Activated naive CD4-positive, alpha-beta T cell treated with anti-CD3 and anti-CD28 coated beads for 36 hours (primary cell): ENCODE measurements around the gene RBFOX1. TPM values are rescaled to one million over a fixed set of nuclear protein-coding genes. Genes with fewer than 3 reads are reported as not detected.
"Not testable (repeated sequence)": the region's sequence is repeated elsewhere in the genome, so short reads cannot be mapped to it uniquely, and the experiment has no call there.

Source experiments
- CTCF ChIA-PET: fragments of 350-600 bp; sonication (Branson Sonifier 250); formaldehyde crosslinking; loops from one replicate; lab custom pipeline; 2021; ENCODE audit warnings: antibody characterized with exemption; lab: Charles Lee
- DNase-seq: peaks from one replicate; pipeline ENCODE4 v3.0.0-alpha.2; 2020
- H3K27ac Mint-ChIP-seq: one replicate; pipeline ENCODE4 v1.8.0; 2021; ENCODE audit warnings: mild to moderate bottlenecking, mixed read lengths
- H3K27me3 Mint-ChIP-seq: one replicate; pipeline ENCODE4 v1.8.0; 2021; ENCODE audit warnings: low read depth, mixed read lengths
- H3K36me3 Mint-ChIP-seq: one replicate; pipeline ENCODE4 v1.8.0; 2021; ENCODE audit warnings: low read depth, mixed read lengths
- H3K4me1 Mint-ChIP-seq: one replicate; pipeline ENCODE4 v1.8.0; 2021; ENCODE audit warnings: low read depth, mixed read lengths
- H3K4me3 Mint-ChIP-seq: one replicate; pipeline ENCODE4 v1.8.0; 2021; ENCODE audit warnings: mild to moderate bottlenecking, moderate library complexity, mixed read lengths
- H3K9me3 Mint-ChIP-seq: one replicate; pipeline ENCODE4 v1.8.0; 2021; ENCODE audit warnings: mixed read lengths
- intact Hi-C: fragments of 100-400 bp; cut with micrococcal nuclease; formaldehyde crosslinking; loops from one replicate; pipeline ENCODE4 v1.15.1; 2023
- total RNA-seq, 2 experiments: library from RNA; stranded (reverse); gene quantifications; one replicate each; pipeline ENCODE4 v1.2.3, GENCODE V29; 2021

RBFOX1 gene
- total RNA-seq, 2 experiments from 2014 or later: not detected

- intact Hi-C loops: no loop called here
- H3K27ac Mint-ChIP-seq: no peak overlapping the region
- H3K36me3 Mint-ChIP-seq: no peaks in the 10 kb centered on the region
- DNase-seq: no peak
- H3K4me3 Mint-ChIP-seq: no peak overlapping the region
- no peaks in the 10 kb centered on the region for H3K4me1 Mint-ChIP-seq
- H3K9me3 Mint-ChIP-seq: peaks cover 17% of the 10 kb centered on the region
- no peaks in the 10 kb centered on the region for H3K27me3 Mint-ChIP-seq
- CTCF ChIA-PET: no interaction called here
Measured at GRCh38 chr16:7471268-7471667, 138.6 kb downstream of the RBFOX1 start.

GRCh38 chr16:7482032-7482431 is 149.4 kb downstream of the RBFOX1 start:
- H3K9me3 Mint-ChIP-seq: peaks cover 10% of the 10 kb centered on the region
- intact Hi-C loops: no loop called here
- CTCF ChIA-PET: no interaction called here
- H3K36me3 Mint-ChIP-seq: no peaks in the 10 kb centered on the region
- no peak overlapping the region for H3K4me3 Mint-ChIP-seq
- no peak overlapping the region for H3K27ac Mint-ChIP-seq
- H3K27me3 Mint-ChIP-seq: no peaks in the 10 kb centered on the region
- H3K4me1 Mint-ChIP-seq: no peaks in the 10 kb centered on the region
- DNase-seq: no peak

- no peaks in the 10 kb centered on the region for H3K27me3 Mint-ChIP-seq
- H3K4me1 Mint-ChIP-seq: no peaks in the 10 kb centered on the region
- CTCF ChIA-PET: no interaction called here
- peaks cover 14% of the 10 kb centered on the region for H3K9me3 Mint-ChIP-seq
- no peak for DNase-seq
- H3K36me3 Mint-ChIP-seq: no peaks in the 10 kb centered on the region
- intact Hi-C loops: no loop called here
- H3K27ac Mint-ChIP-seq: no peak overlapping the region
- no peak overlapping the region for H3K4me3 Mint-ChIP-seq
Measured at GRCh38 chr16:7482596-7483290, 150.1 kb downstream of the RBFOX1 start.

GRCh38 chr16:7487574-7488323 is 155.1 kb downstream of the RBFOX1 start:
- no peaks in the 10 kb centered on the region for H3K4me1 Mint-ChIP-seq
- no peak overlapping the region for H3K4me3 Mint-ChIP-seq
- intact Hi-C loops: no loop called here
- peaks cover 18% of the 10 kb centered on the region for H3K9me3 Mint-ChIP-seq
- CTCF ChIA-PET: no interaction called here
- no peak for DNase-seq
- H3K27me3 Mint-ChIP-seq: no peaks in the 10 kb centered on the region
- no peak overlapping the region for H3K27ac Mint-ChIP-seq
- H3K36me3 Mint-ChIP-seq: no peaks in the 10 kb centered on the region

GRCh38 chr16:7492122-7492521 is 159.5 kb downstream of the RBFOX1 start:
- no peak for DNase-seq
- Mint-ChIP-seq H3K4me1 (no peaks in the 10 kb centered on the region), H3K4me3 (no peak overlapping the region), H3K27ac (no peak overlapping the region), H3K27me3 (no peaks in the 10 kb centered on the region), H3K9me3 (peaks cover 11% of the 10 kb centered on the region), H3K36me3 (no peaks in the 10 kb centered on the region)
- intact Hi-C loops: no loop called here
- CTCF ChIA-PET: no interaction called here

- H3K27ac Mint-ChIP-seq: no peak overlapping the region
- DNase-seq: no peak
- H3K27me3 Mint-ChIP-seq: no peaks in the 10 kb centered on the region
- CTCF ChIA-PET: no interaction called here
- H3K4me1 Mint-ChIP-seq: no peaks in the 10 kb centered on the region
- no peaks in the 10 kb centered on the region for H3K36me3 Mint-ChIP-seq
- intact Hi-C loops: no loop called here
- H3K4me3 Mint-ChIP-seq: no peak overlapping the region
- peaks cover 11% of the 10 kb centered on the region for H3K9me3 Mint-ChIP-seq
Measured at GRCh38 chr16:7493133-7493532, 160.5 kb downstream of the RBFOX1 start.

GRCh38 chr16:7497691-7498090 is 165.0 kb downstream of the RBFOX1 start:
- CTCF ChIA-PET: no interaction called here
- no peaks in the 10 kb centered on the region for H3K4me1 Mint-ChIP-seq
- no peaks in the 10 kb centered on the region for H3K27me3 Mint-ChIP-seq
- DNase-seq: no peak
- no peak overlapping the region for H3K27ac Mint-ChIP-seq
- H3K4me3 Mint-ChIP-seq: no peak overlapping the region
- H3K36me3 Mint-ChIP-seq: no peaks in the 10 kb centered on the region
- H3K9me3 Mint-ChIP-seq: peaks cover 6% of the 10 kb centered on the region
- intact Hi-C loops: no loop called here

GRCh38 chr16:7501868-7502267 is 169.2 kb downstream of the RBFOX1 start:
- CTCF ChIA-PET: interaction anchor here (0.6 kb wide), 1 partner anchor 110 kb away, joined by 8 read pairs; no protein-coding TSS in a partner anchor
- intact Hi-C loops: no loop called here
- Mint-ChIP-seq H3K4me3 (no peak overlapping the region), H3K9me3 (peaks cover 8% of the 10 kb centered on the region), H3K36me3 (no peaks in the 10 kb centered on the region), H3K27ac (no peak overlapping the region), H3K4me1 (no peaks in the 10 kb centered on the region), H3K27me3 (no peaks in the 10 kb centered on the region)
- no peak for DNase-seq

- H3K36me3 Mint-ChIP-seq, H3K9me3 Mint-ChIP-seq, intact Hi-C loops, H3K27me3 Mint-ChIP-seq, DNase-seq, H3K4me1 Mint-ChIP-seq, H3K27ac Mint-ChIP-seq, H3K4me3 Mint-ChIP-seq: not testable (repeated sequence)
- CTCF ChIA-PET: interaction anchor here (0.6 kb wide), 1 partner anchor 109 kb away, joined by 8 read pairs; no protein-coding TSS in a partner anchor
Measured at GRCh38 chr16:7502591-7503157, 170.0 kb downstream of the RBFOX1 start.

GRCh38 chr16:7503666-7504065 is 171.0 kb downstream of the RBFOX1 start:
- no peak for DNase-seq
- intact Hi-C loops: no loop called here
- no peaks in the 10 kb centered on the region for H3K4me1 Mint-ChIP-seq
- H3K4me3 Mint-ChIP-seq: no peak overlapping the region
- no peaks in the 10 kb centered on the region for H3K27me3 Mint-ChIP-seq
- CTCF ChIA-PET: no interaction called here
- no peaks in the 10 kb centered on the region for H3K36me3 Mint-ChIP-seq
- peaks cover 2% of the 10 kb centered on the region for H3K9me3 Mint-ChIP-seq
- H3K27ac Mint-ChIP-seq: no peak overlapping the region

- no peak overlapping the region for H3K27ac Mint-ChIP-seq
- CTCF ChIA-PET: interaction anchor here (0.7 kb wide), 1 partner anchor 137 kb away, joined by 3 read pairs; no protein-coding TSS in a partner anchor
- no peak overlapping the region for H3K4me3 Mint-ChIP-seq
- DNase-seq: no peak
- no peaks in the 10 kb centered on the region for H3K4me1 Mint-ChIP-seq
- H3K9me3 Mint-ChIP-seq: peaks cover 4% of the 10 kb centered on the region
- intact Hi-C loops: no loop called here
- H3K36me3 Mint-ChIP-seq: no peaks in the 10 kb centered on the region
- H3K27me3 Mint-ChIP-seq: no peaks in the 10 kb centered on the region
Measured at GRCh38 chr16:7504844-7505243, 172.2 kb downstream of the RBFOX1 start.

GRCh38 chr16:7505495-7505894 is 172.8 kb downstream of the RBFOX1 start:
- Mint-ChIP-seq H3K4me1 (no peaks in the 10 kb centered on the region), H3K36me3 (no peaks in the 10 kb centered on the region), H3K27ac (no peak overlapping the region), H3K27me3 (no peaks in the 10 kb centered on the region), H3K4me3 (no peak overlapping the region), H3K9me3 (peaks cover 7% of the 10 kb centered on the region)
- intact Hi-C loops: no loop called here
- no peak for DNase-seq
- CTCF ChIA-PET: no interaction called here
